ENCODE measurements around the gene CLDN20. TPM values are rescaled to one million over a fixed set of nuclear protein-coding genes. Genes with fewer than 3 reads are reported as not detected.

The CLDN20 gene
- not detected in 2 replicates for polyA plus RNA-seq (2011; rRNA removed)
- polyA plus RNA-seq (2012; cell fraction: cytosol; rRNA removed) = not detected in 2 replicates
- polyA plus RNA-seq (2012; cell fraction: nucleus; rRNA removed) = 0.04 TPM in 1 of 2 replicates, not detected in the other
- not detected in 3 replicates for polyA plus RNA-seq (2017; fragmentation: RNase III; extraction: RNeasy Plus Mini Kit Qiagen cat#74134 plus additional on column Dnase treatment)
- not detected in 2 replicates for polyA minus RNA-seq (2011; rRNA and poly(A)+ RNA removed)

DNA sequence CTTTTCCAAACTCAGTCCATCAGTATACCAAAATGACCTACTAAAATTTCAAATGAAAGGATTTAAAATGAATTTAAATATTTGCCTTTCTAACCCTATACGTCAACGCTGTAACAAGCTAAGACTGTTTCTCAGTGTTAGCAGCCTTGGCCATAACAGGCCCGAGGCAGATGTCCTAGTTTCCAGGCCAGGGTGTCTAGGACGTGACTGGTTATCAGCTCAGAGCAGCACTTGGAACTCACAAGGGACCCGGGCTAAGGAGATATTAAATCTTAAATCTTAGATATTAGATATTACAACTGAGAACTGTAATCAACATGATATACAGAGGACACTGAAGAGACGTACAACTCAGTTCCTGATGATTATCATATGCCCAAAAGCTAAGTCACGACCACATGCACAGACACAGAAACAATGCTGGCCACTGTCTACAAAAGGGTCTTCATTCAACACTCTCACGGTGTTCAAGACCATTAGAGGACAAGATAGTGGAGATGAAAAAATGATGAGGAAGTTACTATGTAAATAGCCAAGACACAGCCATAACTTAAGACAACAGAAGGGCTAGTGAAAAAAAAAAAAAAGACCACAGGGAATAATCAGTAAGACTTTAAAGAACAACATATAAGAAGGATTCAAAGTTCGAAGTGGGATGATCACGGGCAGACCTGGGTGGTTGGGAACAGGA, at the start of gene CLDN20:
TSS of gene CLDN20 (plus strand) at position 641 of the 691 bp plus-strand sequence. CDS start 11,707 bp downstream, outside the sequence.
- 88% methylated on average over 10 of the region's 10 CpGs for WGBS (ENCODE audit: missing lambda C conversion rate)
- FAIRE-seq (no peak), ATAC-seq (no peak), DNase-seq (ENCODE audit: low read depth in 1 of 2, low spot score in 1 of 2) (no peak)
- no peaks in the 10 kb centered on the region for H3K4me1 ChIP-seq
- no peaks in the 10 kb centered on the region for H3K9me3 ChIP-seq
- no peak within 1 kb of the TSS for H3K4me2 ChIP-seq
- ChIA-PET CTCF (interaction anchor here (1.3 to 1.7 kb wide), 2 partner anchors 12 to 15 kb away, joined by 3 to 5 read pairs; no protein-coding TSS in a partner anchor), POLR2A (no interaction called here)
- no peak for TF ChIP-seq PBX3 (IDR thresholded peaks at IDR 0.05)
- no peak for TF ChIP-seq ZNF302 (CRISPR knock-in tag; IDR thresholded peaks at IDR 0.05)
- no peak for TF ChIP-seq TP53 (CRISPR knock-in tag; IDR thresholded peaks at IDR 0.05)
- no peak for TF ChIP-seq HOXB5 (CRISPR knock-in tag; IDR thresholded peaks at IDR 0.05)
- no peak for TF ChIP-seq RCOR1 (IDR thresholded peaks at IDR 0.05; ENCODE audit: low read depth, low read length)
- TF ChIP-seq ESRRA (IDR thresholded peaks at IDR 0.05; ENCODE audit: borderline replicate concordance, low read length) = no peak
- TF ChIP-seq NR3C1 (IDR thresholded peaks at IDR 0.05) = no peak
- TF ChIP-seq SREBF2 (IDR thresholded peaks at IDR 0.05) = no peak
- TF ChIP-seq ZFP36 (IDR thresholded peaks at IDR 0.05; ENCODE audit: borderline replicate concordance, partially characterized antibody) = no peak
- TF ChIP-seq, protein P1, sequence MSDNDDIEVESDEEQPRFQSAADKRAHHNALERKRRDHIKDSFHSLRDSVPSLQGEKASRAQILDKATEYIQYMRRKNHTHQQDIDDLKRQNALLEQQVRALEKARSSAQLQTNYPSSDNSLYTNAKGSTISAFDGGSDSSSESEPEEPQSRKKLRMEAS (IDR thresholded peaks at IDR 0.05) = no peak
- TF ChIP-seq RNF2 (IDR thresholded peaks at IDR 0.05; ENCODE audit: borderline replicate concordance, low read depth) = no peak
- no peak for TF ChIP-seq EHF (CRISPR knock-in tag; IDR thresholded peaks at IDR 0.05)
- no peak for TF ChIP-seq MYC (IDR thresholded peaks at IDR 0.05; ENCODE audit: borderline replicate concordance, low read length)
- no peak for TF ChIP-seq KDM1A (IDR thresholded peaks at IDR 0.05; ENCODE audit: low read depth)
- TF ChIP-seq SMC3 (IDR thresholded peaks at IDR 0.05) = no peak
- no peak for TF ChIP-seq RFX5 (IDR thresholded peaks at IDR 0.05)
- no peak for TF ChIP-seq RARB (CRISPR knock-in tag; IDR thresholded peaks at IDR 0.05)
- TF ChIP-seq, protein P2, sequence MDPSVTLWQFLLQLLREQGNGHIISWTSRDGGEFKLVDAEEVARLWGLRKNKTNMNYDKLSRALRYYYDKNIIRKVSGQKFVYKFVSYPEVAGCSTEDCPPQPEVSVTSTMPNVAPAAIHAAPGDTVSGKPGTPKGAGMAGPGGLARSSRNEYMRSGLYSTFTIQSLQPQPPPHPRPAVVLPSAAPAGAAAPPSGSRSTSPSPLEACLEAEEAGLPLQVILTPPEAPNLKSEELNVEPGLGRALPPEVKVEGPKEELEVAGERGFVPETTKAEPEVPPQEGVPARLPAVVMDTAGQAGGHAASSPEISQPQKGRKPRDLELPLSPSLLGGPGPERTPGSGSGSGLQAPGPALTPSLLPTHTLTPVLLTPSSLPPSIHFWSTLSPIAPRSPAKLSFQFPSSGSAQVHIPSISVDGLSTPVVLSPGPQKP (IDR thresholded peaks at IDR 0.05; ENCODE audit: low read depth, low read length) = no peak
- no peak for TF ChIP-seq JUNB (IDR thresholded peaks at IDR 0.05)
- H3K27ac ChIP-seq = no peak within 1 kb of the TSS
- no peak within 1 kb of the TSS for H3K4me3 ChIP-seq

GRCh38 chr6:155215906-155216305, 47.9 kb upstream of the CLDN20 start:
- POLR2A ChIA-PET = no interaction called here
- ATAC-seq = no peak

GRCh38 chr6:155216312-155217046, 47.3 kb upstream of the CLDN20 start:
- ATAC-seq (no peak), FAIRE-seq (no peak), DNase-seq (ENCODE audit: low read depth in 1 of 2, low spot score in 1 of 2) (no peak)
- Histone ChIP-seq H3K9me3 (no peaks in the 10 kb centered on the region), H3K27ac (no peak overlapping the region), H3K4me2 (no peak overlapping the region), H3K4me3 (no peak overlapping the region), H3K4me1 (no peaks in the 10 kb centered on the region; the same call in 2 of the 3 replicates)
- ChIA-PET CTCF (interaction anchor here (1.2 to 1.4 kb wide), 3 partner anchors 9 to 31 kb away, joined by 3 read pairs; no protein-coding TSS in a partner anchor), POLR2A (no interaction called here)
- no peak for TF ChIP-seq RNF2 (IDR thresholded peaks at IDR 0.05; ENCODE audit: borderline replicate concordance, low read depth)
- TF ChIP-seq HES2 (IDR thresholded peaks at IDR 0.05) = no peak
- TF ChIP-seq RCOR1 (IDR thresholded peaks at IDR 0.05; ENCODE audit: low read depth, low read length) = no peak
- TF ChIP-seq, protein P1 (IDR thresholded peaks at IDR 0.05) = no peak
- no peak for TF ChIP-seq CHD4 (IDR thresholded peaks at IDR 0.05; ENCODE audit: borderline replicate concordance)
- no peak for TF ChIP-seq KDM5A (IDR thresholded peaks at IDR 0.05)
- no peak for TF ChIP-seq HOXB5 (CRISPR knock-in tag; IDR thresholded peaks at IDR 0.05)
- TF ChIP-seq BHLHE40 (IDR thresholded peaks at IDR 0.05; ENCODE audit: low read depth, low read length) = no peak
- no peak for TF ChIP-seq HEYL (CRISPR knock-in tag; IDR thresholded peaks at IDR 0.05)
- TF ChIP-seq HMGXB4 (CRISPR knock-in tag; IDR thresholded peaks at IDR 0.05; ENCODE audit: borderline replicate concordance) = no peak
- no peak for TF ChIP-seq PHF8 (IDR thresholded peaks at IDR 0.05; ENCODE audit: borderline replicate concordance, low read depth)
- WGBS (ENCODE audit: missing lambda C conversion rate) = 77% methylated on average over 11 of the region's 11 CpGs

More at GRCh38 chr6:155215906-155216305, 47.9 kb upstream of the CLDN20 start:
- no peak overlapping the region for H3K4me3 ChIP-seq
- no peak overlapping the region for H3K27ac ChIP-seq
- FAIRE-seq = no peak
- H3K9me3 ChIP-seq = no peaks in the 10 kb centered on the region
- CTCF ChIA-PET = interaction anchor here (1.2 to 1.4 kb wide), 3 partner anchors 9 to 32 kb away, joined by 3 read pairs; no protein-coding TSS in a partner anchor
- no peaks in the 10 kb centered on the region for H3K4me1 ChIP-seq
- whole genome bisulfite sequencing (ENCODE audit: missing lambda C conversion rate) = 55% methylated on average over 2 of the region's 4 CpGs
- H3K4me2 ChIP-seq = no peak overlapping the region
- TF ChIP-seq HOXB5 (CRISPR knock-in tag; IDR thresholded peaks at IDR 0.05) = no peak
- no peak for DNase-seq (ENCODE audit: low read depth in 1 of 2, low spot score in 1 of 2)
